GM19372 (cell line): Measurements from ENCODE around the gene RASSF8.

ENCODE experiments used
- ATAC-seq: cut with Tn5 transposase; IDR thresholded peaks from one replicate; pipeline ENCODE4 v1.9.1; 2021; ENCODE audit warnings: mild to moderate bottlenecking, low read depth, moderate library complexity; ENCODE audit not compliant: unreplicated experiment

The RASSF8 gene

DNA sequence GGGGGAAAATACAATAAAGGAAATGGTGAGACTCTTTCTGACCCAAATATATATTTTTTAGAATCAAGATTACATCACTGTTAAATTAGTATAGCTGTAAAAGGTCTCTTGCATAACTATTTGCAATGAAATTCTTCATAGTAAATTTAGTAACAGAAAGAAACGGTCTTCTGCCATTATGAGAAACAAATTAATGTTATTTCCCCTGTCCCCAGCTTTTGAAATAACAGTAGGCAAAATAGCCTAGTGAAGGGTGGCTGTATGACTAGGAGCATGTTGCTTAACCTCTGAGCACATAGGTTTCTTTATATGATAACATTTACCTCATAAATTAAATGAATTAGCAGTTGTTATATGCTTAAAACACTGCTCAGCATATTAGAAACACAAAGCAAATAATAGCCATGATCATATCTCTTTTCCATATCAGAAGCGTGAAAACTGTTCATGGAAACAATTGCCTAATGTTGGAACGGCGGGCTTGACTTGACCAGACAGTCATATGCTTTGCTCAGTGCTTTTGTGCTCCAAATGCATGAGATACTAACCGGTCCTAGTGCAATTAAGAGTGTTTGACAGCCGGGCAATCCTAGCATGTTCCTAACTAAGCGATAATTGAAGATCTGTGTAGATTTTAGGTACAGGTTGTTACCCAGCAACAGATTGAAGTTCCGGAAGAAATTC, 142.3 kb downstream of the RASSF8 start:
- ATAC-seq, result no peak

- no peak for ATAC-seq
Measured at GRCh38 chr12:26101350-26101734, 142.9 kb downstream of the RASSF8 start.

DNA sequence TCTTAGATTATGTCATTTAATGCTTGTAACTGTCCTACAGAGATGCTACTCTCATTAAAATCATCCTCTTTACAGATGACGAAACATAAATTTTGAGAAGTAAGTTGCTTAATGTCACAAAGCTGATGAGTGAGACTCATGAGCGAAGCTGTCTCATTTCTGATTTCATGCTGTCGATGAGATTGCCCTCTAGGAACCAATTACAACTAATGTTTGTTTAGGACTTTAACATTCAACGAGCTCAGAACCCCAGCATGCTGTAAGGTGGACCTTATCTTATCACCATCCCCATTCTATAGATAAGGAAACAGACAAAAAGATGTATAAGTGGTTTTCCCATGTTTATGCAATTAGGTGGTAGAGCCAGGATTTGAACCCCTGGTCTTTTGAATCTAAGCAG, 143.3 kb downstream of the RASSF8 start:
- ATAC-seq, result no peak

DNA sequence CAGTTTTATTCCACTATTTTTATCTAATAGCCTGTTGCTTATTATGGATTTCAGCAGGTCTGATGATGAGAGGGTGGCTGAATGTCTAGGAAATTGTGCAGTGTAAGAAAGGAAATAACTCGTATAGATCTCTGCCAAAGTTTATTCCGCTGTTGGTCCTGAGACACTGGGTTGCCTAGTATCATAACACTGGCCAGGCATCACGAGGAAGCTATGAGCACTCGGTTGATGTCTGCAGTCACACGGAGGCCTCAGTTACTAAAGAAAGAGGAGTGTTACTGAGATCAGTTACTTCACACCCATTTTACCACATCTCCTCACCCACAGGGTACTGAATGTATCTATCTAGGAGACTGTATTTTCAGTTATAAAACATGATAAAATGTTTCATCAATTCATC, 144.5 kb downstream of the RASSF8 start:
- no peak for ATAC-seq

- ATAC-seq, result no peak
Measured at GRCh38 chr12:26106347-26106746, 147.9 kb downstream of the RASSF8 start.

- ATAC-seq, result no peak
Measured at GRCh38 chr12:26108915-26109314, 150.4 kb downstream of the RASSF8 start.

- ATAC-seq, result no peak
Measured at GRCh38 chr12:26109343-26109881, 150.9 kb downstream of the RASSF8 start.

DNA sequence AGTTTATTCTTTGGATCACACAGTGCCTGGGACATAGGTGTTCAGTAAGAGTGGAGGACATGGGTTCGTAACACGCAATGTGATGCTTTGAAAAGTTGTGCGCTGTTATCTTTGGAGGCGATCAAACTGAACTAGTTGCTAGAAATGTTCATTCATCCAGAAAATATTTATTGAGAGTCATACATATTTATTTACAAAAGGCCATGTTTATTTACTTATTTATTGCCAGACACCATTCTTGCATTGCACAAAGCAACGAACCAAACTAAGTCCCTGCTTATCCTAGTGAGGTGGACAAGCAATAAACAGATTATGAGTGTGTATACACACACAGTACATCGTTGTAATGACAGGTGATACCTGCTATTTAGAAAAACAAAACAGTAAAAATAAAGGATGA, 153.8 kb downstream of the RASSF8 start:
- no peak for ATAC-seq

- ATAC-seq, result no peak
Measured at GRCh38 chr12:26112703-26113147, 154.2 kb downstream of the RASSF8 start.

- ATAC-seq, result no peak
Measured at GRCh38 chr12:26113181-26113654, 154.7 kb downstream of the RASSF8 start.

DNA sequence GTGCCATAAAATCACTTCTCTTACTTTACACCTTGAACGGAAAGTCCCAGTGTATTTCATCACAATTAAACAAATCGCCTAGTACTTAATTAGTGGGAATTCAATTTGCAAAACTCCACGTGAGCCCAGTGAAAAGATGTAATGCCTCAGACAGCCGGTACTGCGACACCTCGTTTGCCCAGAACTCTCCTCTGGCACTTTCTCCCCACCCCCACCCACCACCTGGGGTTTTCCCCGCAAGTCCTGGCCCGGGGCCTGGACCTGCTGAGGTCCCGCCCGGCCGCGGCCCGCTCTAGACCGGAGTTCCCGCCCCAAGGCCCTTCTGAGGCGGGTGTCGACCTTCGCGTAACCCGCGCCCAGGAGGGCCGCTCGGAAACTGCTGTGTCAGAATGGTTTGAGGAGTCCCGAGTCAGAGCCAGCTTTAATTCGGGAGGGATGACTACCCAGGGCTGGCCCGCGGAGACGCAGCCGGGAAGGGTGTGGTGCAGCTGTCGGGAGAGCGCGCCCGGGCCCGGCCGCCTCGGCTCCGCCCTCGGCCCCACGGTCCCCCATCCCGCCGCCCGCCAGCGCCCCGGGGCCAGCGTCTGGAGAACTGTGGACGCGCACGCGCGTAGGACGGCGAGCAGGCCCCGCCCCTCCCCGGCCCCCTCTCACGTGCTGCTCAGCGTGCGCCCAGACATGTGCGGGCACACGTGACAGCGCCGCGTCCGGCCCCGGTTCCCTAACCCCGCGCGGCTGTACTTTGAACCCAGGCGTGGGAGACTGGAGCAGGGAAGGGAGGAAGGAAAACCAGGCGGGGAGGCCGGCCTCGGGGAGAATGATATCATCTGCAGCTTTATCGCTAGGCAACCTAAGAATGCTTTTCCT, 155.6 kb downstream of the RASSF8 start:
- peak; percentile 82 for ATAC-seq

GRCh38 chr12:26114720-26115401, 156.4 kb downstream of the RASSF8 start:
- no peak for ATAC-seq

- ATAC-seq, result no peak
Measured at GRCh38 chr12:26116829-26117715, 158.6 kb downstream of the RASSF8 start.

DNA sequence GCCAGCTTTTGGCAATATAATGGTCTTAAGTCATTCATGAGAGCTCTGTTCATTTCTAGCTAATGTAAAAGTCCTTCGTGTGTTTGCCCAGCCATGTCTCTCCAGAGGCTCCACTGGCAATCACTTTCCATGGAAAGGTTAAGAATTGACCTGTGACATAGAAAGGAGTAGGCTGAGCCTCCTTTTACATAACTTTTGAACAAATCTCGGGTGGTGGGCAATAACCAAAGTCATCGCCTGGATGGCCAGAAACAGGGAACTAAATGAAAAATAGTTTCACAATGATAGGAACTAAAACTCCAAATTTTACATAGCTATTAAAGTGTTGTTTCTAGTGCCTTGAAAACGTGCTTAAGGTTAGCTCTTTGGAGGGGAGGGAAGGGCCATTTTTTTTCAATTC, 159.8 kb downstream of the RASSF8 start:
- no peak for ATAC-seq

DNA sequence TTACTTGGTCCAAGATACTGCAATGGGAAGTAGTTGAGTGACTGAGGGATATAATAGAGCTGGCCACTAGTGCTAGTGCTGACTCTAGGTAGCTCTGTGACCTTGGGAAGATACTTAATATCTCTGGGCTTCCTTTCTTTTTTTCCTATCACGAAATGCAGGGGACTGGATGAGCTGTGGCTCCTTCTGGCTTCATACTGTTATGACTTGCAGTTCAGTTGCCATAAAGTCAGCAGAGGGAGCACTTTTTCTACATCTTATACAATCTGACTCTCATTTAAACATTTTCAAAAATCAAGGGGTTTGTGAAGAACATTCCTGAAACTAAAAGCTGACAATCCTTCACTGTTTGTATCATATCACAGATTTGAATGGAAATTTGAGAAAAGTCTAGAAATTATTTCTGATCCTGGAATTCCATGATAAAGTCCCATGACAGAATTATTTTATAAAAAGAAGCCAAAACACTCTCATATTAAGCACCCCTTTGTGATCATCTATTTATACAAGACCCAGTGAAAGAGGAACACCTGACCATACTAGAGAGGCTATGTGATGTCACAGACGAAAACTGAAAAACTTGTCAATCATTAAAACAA, 161.0 kb downstream of the RASSF8 start:
- ATAC-seq, result no peak

GRCh38 chr12:26120561-26121274, 162.2 kb downstream of the RASSF8 start:
- ATAC-seq, result no peak

DNA sequence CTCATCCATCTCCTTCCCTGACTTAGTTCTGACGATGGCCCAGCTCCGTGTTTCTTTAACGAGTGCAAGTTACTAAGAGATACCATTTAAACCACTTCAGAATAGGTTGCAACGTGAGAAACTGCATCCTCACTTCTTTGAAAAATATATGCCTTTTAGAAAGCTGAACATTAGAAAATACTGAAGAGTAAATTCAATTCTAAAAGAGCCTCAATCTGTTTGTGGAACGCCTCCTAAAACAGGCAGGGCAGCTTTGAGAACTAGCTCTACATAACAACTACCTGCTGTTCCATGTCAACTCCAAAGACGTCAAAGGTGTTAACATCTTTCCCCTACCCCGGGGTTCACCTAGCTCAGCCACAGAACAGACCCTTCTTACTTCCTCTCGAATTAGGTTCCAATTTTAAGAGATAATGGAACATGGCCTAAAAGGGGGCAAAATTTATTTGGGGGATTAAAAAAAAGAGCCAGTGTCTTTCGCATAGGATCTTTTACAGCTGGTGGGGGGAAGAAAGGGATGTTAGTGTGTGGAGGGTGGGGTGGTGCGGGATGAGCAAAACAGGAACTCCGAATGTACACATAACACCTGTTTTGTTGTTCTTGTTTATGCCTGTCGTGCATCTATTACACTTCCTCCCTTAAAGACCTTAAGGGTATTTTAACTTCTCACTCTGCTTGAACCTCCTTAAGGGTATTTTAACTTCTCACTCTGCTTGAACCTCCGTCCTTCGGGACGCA, 163.0 kb downstream of the RASSF8 start:
- ATAC-seq, result no peak

- ATAC-seq, result peak; percentile 34
Measured at GRCh38 chr12:26122061-26122680, 163.7 kb downstream of the RASSF8 start.
